Panc1 (cell line): ENCODE data around the gene C9orf78.

ENCODE experiments used
- POLR2AphosphoS5 ChIP-seq: IDR thresholded peaks from 2 replicates; pipeline ENCODE4 v1.6.1; 2012; ENCODE audit warnings: mild to moderate bottlenecking, low read depth, low read length, moderate library complexity
- SIN3A ChIP-seq: IDR thresholded peaks from 2 replicates; pipeline ENCODE4 v1.6.1; 2012; ENCODE audit warnings: low read depth, mild to moderate bottlenecking, low read length, moderate library complexity, borderline replicate concordance; ENCODE audit not compliant: insufficient read depth
- TCF7L2 ChIP-seq: IDR thresholded peaks from 2 replicates; pipeline ENCODE4 v1.6.1; 2011; ENCODE audit warnings: mild to moderate bottlenecking, low read depth, low read length, inconsistent platforms
- TF ChIP-seq, protein P1 (sequence below): fragments of 450-650 bp; IDR thresholded peaks from 2 replicates; pipeline ENCODE4 v1.5.1; 2017; ENCODE audit warnings: mild to moderate bottlenecking
- TF ChIP-seq, protein P2 (sequence below), 2 experiments: IDR thresholded peaks; 2 replicates each; pipeline ENCODE4 v1.6.1; 2011 to 2012; ENCODE audit warnings: low read depth in 2 of 2, control low read depth in 1 of 2, low read length in 1 of 2, mild to moderate bottlenecking in 1 of 2, moderate library complexity in 1 of 2; ENCODE audit not compliant: insufficient read depth in 1 of 2

DNA sequence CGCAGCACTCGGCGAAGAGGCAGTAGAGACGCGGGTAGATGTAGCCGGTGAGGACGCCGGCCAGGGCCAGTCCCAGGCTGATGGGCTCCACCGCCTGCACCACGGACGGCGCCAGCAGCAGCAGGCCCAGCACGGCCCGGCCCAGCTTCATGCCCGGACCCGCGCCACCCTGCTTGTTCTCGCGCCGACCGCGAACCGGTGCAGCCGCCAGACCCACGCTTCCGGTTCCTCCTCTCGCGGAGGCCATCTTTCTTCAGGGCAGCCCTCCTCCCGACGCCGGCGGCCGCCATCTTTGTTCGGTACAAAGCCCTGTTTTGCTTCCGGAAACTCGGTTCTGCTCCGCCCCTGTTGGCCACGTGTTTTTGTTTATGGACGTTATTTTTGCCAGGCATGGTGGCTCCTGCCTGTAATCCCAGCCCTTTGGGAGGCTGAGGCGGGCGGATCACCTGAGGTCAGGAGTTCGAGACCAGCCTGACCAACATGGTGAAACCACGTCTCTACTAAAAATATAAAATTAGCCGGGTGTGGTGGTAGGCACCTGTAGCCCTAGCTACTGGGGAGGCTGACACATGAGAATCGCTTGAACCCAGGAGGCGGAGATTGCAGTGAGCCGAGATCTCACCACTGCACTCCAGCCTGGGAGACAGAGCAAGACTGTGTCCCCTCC lies 11.0 kb downstream of the C9orf78 start, which contains the start of gene TOR1A:
- TF ChIP-seq, protein P1, sequence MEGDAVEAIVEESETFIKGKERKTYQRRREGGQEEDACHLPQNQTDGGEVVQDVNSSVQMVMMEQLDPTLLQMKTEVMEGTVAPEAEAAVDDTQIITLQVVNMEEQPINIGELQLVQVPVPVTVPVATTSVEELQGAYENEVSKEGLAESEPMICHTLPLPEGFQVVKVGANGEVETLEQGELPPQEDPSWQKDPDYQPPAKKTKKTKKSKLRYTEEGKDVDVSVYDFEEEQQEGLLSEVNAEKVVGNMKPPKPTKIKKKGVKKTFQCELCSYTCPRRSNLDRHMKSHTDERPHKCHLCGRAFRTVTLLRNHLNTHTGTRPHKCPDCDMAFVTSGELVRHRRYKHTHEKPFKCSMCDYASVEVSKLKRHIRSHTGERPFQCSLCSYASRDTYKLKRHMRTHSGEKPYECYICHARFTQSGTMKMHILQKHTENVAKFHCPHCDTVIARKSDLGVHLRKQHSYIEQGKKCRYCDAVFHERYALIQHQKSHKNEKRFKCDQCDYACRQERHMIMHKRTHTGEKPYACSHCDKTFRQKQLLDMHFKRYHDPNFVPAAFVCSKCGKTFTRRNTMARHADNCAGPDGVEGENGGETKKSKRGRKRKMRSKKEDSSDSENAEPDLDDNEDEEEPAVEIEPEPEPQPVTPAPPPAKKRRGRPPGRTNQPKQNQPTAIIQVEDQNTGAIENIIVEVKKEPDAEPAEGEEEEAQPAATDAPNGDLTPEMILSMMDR, result no peak
- TF ChIP-seq POLR2AphosphoS5 (peak; percentile 70; the same call in 1 of the 2 replicates), TCF7L2 (no peak), SIN3A (peak; percentile 82; the same call in 1 of the 2 replicates)
- TF ChIP-seq, protein P2, sequence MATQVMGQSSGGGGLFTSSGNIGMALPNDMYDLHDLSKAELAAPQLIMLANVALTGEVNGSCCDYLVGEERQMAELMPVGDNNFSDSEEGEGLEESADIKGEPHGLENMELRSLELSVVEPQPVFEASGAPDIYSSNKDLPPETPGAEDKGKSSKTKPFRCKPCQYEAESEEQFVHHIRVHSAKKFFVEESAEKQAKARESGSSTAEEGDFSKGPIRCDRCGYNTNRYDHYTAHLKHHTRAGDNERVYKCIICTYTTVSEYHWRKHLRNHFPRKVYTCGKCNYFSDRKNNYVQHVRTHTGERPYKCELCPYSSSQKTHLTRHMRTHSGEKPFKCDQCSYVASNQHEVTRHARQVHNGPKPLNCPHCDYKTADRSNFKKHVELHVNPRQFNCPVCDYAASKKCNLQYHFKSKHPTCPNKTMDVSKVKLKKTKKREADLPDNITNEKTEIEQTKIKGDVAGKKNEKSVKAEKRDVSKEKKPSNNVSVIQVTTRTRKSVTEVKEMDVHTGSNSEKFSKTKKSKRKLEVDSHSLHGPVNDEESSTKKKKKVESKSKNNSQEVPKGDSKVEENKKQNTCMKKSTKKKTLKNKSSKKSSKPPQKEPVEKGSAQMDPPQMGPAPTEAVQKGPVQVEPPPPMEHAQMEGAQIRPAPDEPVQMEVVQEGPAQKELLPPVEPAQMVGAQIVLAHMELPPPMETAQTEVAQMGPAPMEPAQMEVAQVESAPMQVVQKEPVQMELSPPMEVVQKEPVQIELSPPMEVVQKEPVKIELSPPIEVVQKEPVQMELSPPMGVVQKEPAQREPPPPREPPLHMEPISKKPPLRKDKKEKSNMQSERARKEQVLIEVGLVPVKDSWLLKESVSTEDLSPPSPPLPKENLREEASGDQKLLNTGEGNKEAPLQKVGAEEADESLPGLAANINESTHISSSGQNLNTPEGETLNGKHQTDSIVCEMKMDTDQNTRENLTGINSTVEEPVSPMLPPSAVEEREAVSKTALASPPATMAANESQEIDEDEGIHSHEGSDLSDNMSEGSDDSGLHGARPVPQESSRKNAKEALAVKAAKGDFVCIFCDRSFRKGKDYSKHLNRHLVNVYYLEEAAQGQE (IDR thresholded peaks at IDR 0.05; ENCODE audit: insufficient read depth in 1 of 2, low read depth in 2 of 2, low read length in 1 of 2), result 0 out of 4 replicates have a peak, but pooled peaks of 1 of the 2 experiments have one; percentile 35
